ENCODE data around the gene IQGAP1.
"Not testable (repeated sequence)": the region's sequence is repeated elsewhere in the genome, so short reads cannot be mapped to it uniquely, and the experiment has no call there.

The IQGAP1 gene

DNA sequence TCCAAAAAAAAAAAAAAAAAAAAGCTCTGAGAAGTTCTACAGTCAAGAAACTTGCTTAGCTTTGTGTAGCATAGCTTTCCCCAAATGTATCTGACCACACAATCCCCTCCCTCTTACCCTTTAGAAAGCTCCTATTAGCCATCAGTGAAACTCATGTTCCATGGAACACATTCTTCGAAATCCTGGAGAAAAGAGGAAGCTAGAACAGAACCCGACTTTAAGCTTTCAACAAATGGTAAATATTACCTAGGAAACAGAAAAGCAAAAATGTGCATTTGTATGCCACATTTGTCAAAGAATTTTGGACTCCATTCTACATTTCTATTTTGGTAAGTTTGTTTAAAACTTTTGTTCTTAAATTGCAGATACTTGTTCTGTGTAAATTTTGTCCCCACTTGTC, 124.2 kb downstream of the IQGAP1 start:
- CTCF ChIA-PET = interaction anchor here (0.9 to 2.6 kb wide), 4 partner anchors 11 to 219 kb away, joined by 3 to 9 read pairs (median 4); no protein-coding TSS in a partner anchor
- Histone ChIP-seq H3K36me3 (ENCODE audit: control insufficient read depth in 4 of 4, insufficient read depth in 4 of 4, low read length in 3 of 4) (no peaks in the 10 kb centered on the region), H3K27me3 (replicated peaks in 2 of 5; ENCODE audit: control insufficient read depth in 4 of 5, insufficient read depth in 5 of 5, low read length in 4 of 5) (no peaks in the 10 kb centered on the region), H3K4me1 (ENCODE audit: control extremely low read depth in 1 of 4, control insufficient read depth in 4 of 4, insufficient read depth in 4 of 4, low read length in 3 of 4) (peaks cover 0 to 7% (median 3%) of the 10 kb centered on the region in 4 experiments), H3K4me3 (ENCODE audit: control insufficient read depth in 1 of 7, extremely low read depth in 1 of 7, insufficient read depth in 4 of 7, low read depth in 2 of 7, low read length in 6 of 7) (no peak overlapping the region), H3K27ac (ENCODE audit: insufficient read depth in 1 of 2, low read depth in 1 of 2, low read length in 2 of 2, poor library complexity in 1 of 2, severe bottlenecking in 2 of 2) (no peak overlapping the region), H3K9me3 (ENCODE audit: control extremely low read depth in 1 of 5, control insufficient read depth in 4 of 5, insufficient read depth in 2 of 5, low read depth in 1 of 5, low read length in 4 of 5) (no peaks in the 10 kb centered on the region)
- POLR2A ChIA-PET = no interaction called here
- WGBS (ENCODE audit: insufficient coverage) = no CpG with 5 or more reads among the region's 2 CpGs
- DNase-seq = peak in 2 of 3 donors; percentile 53 to 61

DNA sequence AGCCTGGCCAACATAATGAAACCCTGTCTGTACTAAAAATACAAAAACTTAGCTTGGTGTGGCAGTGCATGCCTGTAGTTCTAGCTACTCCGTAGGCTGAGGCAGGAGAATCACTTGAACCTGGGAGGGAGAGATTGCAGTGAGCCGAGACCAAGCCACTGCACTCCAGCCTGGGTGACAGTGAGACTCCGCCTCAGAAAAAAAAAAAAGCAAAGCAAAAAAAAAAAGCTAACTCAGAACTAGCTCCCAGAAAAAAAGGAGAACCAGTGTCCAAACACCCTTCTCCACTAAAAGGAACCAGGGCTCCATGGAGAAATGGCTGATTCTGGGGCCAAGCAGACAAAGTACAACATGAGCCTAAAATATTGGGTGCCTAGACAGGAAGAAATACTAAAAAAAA, 124.9 kb downstream of the IQGAP1 start:
- ChIA-PET POLR2A (no interaction called here), CTCF (interaction anchor here (1.9 to 2.6 kb wide), 2 partner anchors 12 to 14 kb away, joined by 4 to 9 read pairs; no protein-coding TSS in a partner anchor)
- no peaks in the 10 kb centered on the region for H3K27me3 ChIP-seq (replicated peaks in 2 of 5; ENCODE audit: control insufficient read depth in 4 of 5, insufficient read depth in 5 of 5, low read length in 4 of 5)
- H3K36me3 ChIP-seq (ENCODE audit: control insufficient read depth in 4 of 4, insufficient read depth in 4 of 4, low read length in 3 of 4) = no peaks in the 10 kb centered on the region
- DNase-seq = peak in 2 of 3 donors; percentile 6 to 16
- 100% methylated on average over 1 of the region's 3 CpGs for WGBS (ENCODE audit: insufficient coverage)
- H3K9me3 ChIP-seq (ENCODE audit: control extremely low read depth in 1 of 5, control insufficient read depth in 4 of 5, insufficient read depth in 2 of 5, low read depth in 1 of 5, low read length in 4 of 5) = no peaks in the 10 kb centered on the region
- peaks cover 0 to 7% (median 3%) of the 10 kb centered on the region in 4 experiments for H3K4me1 ChIP-seq (ENCODE audit: control extremely low read depth in 1 of 4, control insufficient read depth in 4 of 4, insufficient read depth in 4 of 4, low read length in 3 of 4)
- no peak overlapping the region for H3K27ac ChIP-seq (ENCODE audit: insufficient read depth in 1 of 2, low read depth in 1 of 2, low read length in 2 of 2, poor library complexity in 1 of 2, severe bottlenecking in 2 of 2)
- no peak overlapping the region for H3K4me3 ChIP-seq (ENCODE audit: control insufficient read depth in 1 of 7, extremely low read depth in 1 of 7, insufficient read depth in 4 of 7, low read depth in 2 of 7, low read length in 6 of 7)

DNA sequence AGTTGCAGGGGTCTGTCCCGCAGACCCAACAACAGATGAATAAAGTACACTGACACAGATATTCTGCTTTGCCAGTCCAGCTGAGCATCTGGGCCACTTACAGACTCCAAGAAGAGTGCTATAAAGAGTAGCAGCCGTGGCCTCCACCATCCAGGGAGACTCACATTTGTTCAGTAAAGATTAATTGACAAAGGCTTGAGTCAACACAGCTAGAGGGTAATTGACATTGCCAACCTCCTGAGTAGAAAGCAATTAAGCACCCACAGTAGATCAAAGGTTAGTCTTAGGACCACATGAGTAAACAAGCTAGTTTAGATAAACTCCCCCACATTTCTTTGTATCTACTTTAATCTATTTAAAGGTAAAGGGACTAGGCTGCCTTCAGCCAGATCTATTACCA, 125.4 kb downstream of the IQGAP1 start:
- no peak overlapping the region for H3K4me3 ChIP-seq (ENCODE audit: control insufficient read depth in 1 of 7, extremely low read depth in 1 of 7, insufficient read depth in 4 of 7, low read depth in 2 of 7, low read length in 6 of 7)
- no peaks in the 10 kb centered on the region for H3K27me3 ChIP-seq (replicated peaks in 2 of 5; ENCODE audit: control insufficient read depth in 4 of 5, insufficient read depth in 5 of 5, low read length in 4 of 5)
- 100% methylated on average over 2 of the region's 2 CpGs for WGBS (ENCODE audit: insufficient coverage)
- no peak overlapping the region for H3K27ac ChIP-seq (ENCODE audit: insufficient read depth in 1 of 2, low read depth in 1 of 2, low read length in 2 of 2, poor library complexity in 1 of 2, severe bottlenecking in 2 of 2)
- no peak for DNase-seq
- H3K4me1 ChIP-seq (ENCODE audit: control extremely low read depth in 1 of 4, control insufficient read depth in 4 of 4, insufficient read depth in 4 of 4, low read length in 3 of 4) = peaks cover 0 to 7% (median 3%) of the 10 kb centered on the region in 4 experiments
- H3K9me3 ChIP-seq (ENCODE audit: control extremely low read depth in 1 of 5, control insufficient read depth in 4 of 5, insufficient read depth in 2 of 5, low read depth in 1 of 5, low read length in 4 of 5) = no peaks in the 10 kb centered on the region
- no peaks in the 10 kb centered on the region for H3K36me3 ChIP-seq (ENCODE audit: control insufficient read depth in 4 of 4, insufficient read depth in 4 of 4, low read length in 3 of 4)
- ChIA-PET CTCF (interaction anchor here (1.9 to 2.6 kb wide), 2 partner anchors 12 to 14 kb away, joined by 4 to 9 read pairs; no protein-coding TSS in a partner anchor), POLR2A (no interaction called here)

DNA sequence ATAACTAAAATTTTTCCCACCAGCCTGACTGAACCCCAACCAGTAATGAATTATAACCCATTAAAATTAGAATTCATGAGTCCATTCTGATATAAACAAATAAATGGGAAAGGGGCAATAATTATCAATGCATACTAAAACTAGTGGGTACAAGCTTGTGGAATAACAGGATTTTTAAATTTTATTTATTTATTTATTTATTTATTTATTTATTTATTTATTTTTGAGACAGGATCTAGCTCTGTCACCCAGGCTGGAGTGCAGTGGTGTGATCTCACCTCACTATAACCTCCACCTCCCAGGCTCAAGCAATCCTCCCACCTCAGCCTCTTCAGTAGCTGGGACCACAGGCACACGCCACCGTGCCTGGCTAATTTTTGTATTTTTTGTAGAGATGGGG, 125.9 kb downstream of the IQGAP1 start:
- WGBS (ENCODE audit: insufficient coverage) = no CpG with 5 or more reads among the region's 2 CpGs
- not testable (repeated sequence) for H3K27ac ChIP-seq (ENCODE audit: insufficient read depth in 1 of 2, low read depth in 1 of 2, low read length in 2 of 2, poor library complexity in 1 of 2, severe bottlenecking in 2 of 2); H3K4me1 ChIP-seq (ENCODE audit: control extremely low read depth in 1 of 4, control insufficient read depth in 4 of 4, insufficient read depth in 4 of 4, low read length in 3 of 4)

DNA sequence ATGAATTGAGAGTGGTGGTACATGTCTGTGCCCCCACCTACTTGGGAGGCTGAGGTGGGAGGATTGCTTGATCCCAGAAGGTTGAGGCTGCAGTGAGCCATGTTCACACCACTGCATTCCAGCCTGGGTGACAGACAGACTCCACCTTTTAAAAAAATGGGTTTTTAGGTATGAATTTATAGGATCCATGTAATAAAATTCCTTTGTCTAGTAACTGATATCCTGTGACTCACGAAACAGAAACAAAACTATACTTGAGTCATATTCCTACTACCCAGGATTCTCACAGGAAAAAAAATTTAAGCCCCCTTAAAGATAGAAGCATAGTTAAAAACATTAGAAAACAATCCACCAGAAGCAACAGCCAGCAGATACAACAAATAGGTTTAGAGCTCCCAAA, 131.6 kb downstream of the IQGAP1 start:
- POLR2A ChIA-PET = no interaction called here
- DNase-seq = no peak
- no peaks in the 10 kb centered on the region for H3K36me3 ChIP-seq (ENCODE audit: control insufficient read depth in 4 of 4, insufficient read depth in 4 of 4, low read length in 3 of 4)
- CTCF ChIA-PET = no interaction called here
- H3K9me3 ChIP-seq (ENCODE audit: control extremely low read depth in 1 of 5, control insufficient read depth in 4 of 5, insufficient read depth in 2 of 5, low read depth in 1 of 5, low read length in 4 of 5) = no peaks in the 10 kb centered on the region
- no peak overlapping the region for H3K27ac ChIP-seq (ENCODE audit: insufficient read depth in 1 of 2, low read depth in 1 of 2, low read length in 2 of 2, poor library complexity in 1 of 2, severe bottlenecking in 2 of 2)
- no CpG with 5 or more reads among the region's 1 CpG for WGBS (ENCODE audit: insufficient coverage)
- peaks cover 0 to 6% (median 0%) of the 10 kb centered on the region in 4 experiments for H3K4me1 ChIP-seq (ENCODE audit: control extremely low read depth in 1 of 4, control insufficient read depth in 4 of 4, insufficient read depth in 4 of 4, low read length in 3 of 4)
- H3K4me3 ChIP-seq (ENCODE audit: control insufficient read depth in 1 of 7, extremely low read depth in 1 of 7, insufficient read depth in 4 of 7, low read depth in 2 of 7, low read length in 6 of 7) = no peak overlapping the region
- H3K27me3 ChIP-seq (replicated peaks in 2 of 5; ENCODE audit: control insufficient read depth in 4 of 5, insufficient read depth in 5 of 5, low read length in 4 of 5) = no peaks in the 10 kb centered on the region

More for the DNA sequence above, 125.9 kb downstream of the IQGAP1 start:
- DNase-seq; H3K9me3 ChIP-seq (ENCODE audit: control extremely low read depth in 1 of 5, control insufficient read depth in 4 of 5, insufficient read depth in 2 of 5, low read depth in 1 of 5, low read length in 4 of 5); H3K4me3 ChIP-seq (ENCODE audit: control insufficient read depth in 1 of 7, extremely low read depth in 1 of 7, insufficient read depth in 4 of 7, low read depth in 2 of 7, low read length in 6 of 7); H3K36me3 ChIP-seq (ENCODE audit: control insufficient read depth in 4 of 4, insufficient read depth in 4 of 4, low read length in 3 of 4); POLR2A ChIA-PET; H3K27me3 ChIP-seq (replicated peaks in 2 of 5; ENCODE audit: control insufficient read depth in 4 of 5, insufficient read depth in 5 of 5, low read length in 4 of 5): not testable (repeated sequence)
- CTCF ChIA-PET = interaction anchor here (2.6 kb wide), 1 partner anchor 13 kb away, joined by 9 read pairs; no protein-coding TSS in a partner anchor

DNA sequence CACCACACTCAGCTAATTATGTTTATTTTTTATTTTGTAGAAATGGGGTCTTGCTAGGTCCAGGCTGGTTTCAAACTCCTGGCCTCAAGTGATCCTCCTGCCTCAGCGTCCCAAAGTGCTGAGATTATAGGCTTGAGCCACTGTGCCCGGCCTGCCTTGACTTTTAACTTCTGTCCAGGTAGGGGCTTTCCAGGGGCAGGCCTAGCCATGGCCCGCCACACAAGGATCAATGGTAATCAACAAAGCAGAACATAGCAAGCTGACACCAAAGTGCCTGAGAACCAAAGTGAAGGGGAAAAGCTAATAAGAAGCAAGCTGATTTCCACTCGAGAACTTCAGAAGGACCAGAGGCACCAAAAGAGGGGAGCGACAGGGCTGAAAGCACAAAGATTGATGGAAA, 132.3 kb downstream of the IQGAP1 start:
- Histone ChIP-seq H3K27me3 (replicated peaks in 2 of 5; ENCODE audit: control insufficient read depth in 4 of 5, insufficient read depth in 5 of 5, low read length in 4 of 5) (no peaks in the 10 kb centered on the region), H3K4me3 (ENCODE audit: control insufficient read depth in 1 of 7, extremely low read depth in 1 of 7, insufficient read depth in 4 of 7, low read depth in 2 of 7, low read length in 6 of 7) (no peak overlapping the region), H3K36me3 (ENCODE audit: control insufficient read depth in 4 of 4, insufficient read depth in 4 of 4, low read length in 3 of 4) (no peaks in the 10 kb centered on the region), H3K9me3 (ENCODE audit: control extremely low read depth in 1 of 5, control insufficient read depth in 4 of 5, insufficient read depth in 2 of 5, low read depth in 1 of 5, low read length in 4 of 5) (no peaks in the 10 kb centered on the region), H3K4me1 (ENCODE audit: control extremely low read depth in 1 of 4, control insufficient read depth in 4 of 4, insufficient read depth in 4 of 4, low read length in 3 of 4) (peaks cover 0 to 6% (median 0%) of the 10 kb centered on the region in 4 experiments), H3K27ac (ENCODE audit: insufficient read depth in 1 of 2, low read depth in 1 of 2, low read length in 2 of 2, poor library complexity in 1 of 2, severe bottlenecking in 2 of 2) (no peak overlapping the region)
- POLR2A ChIA-PET = no interaction called here
- no peak for DNase-seq
- CTCF ChIA-PET = no interaction called here
- WGBS (ENCODE audit: insufficient coverage) = 87% methylated on average over 5 of the region's 5 CpGs

DNA sequence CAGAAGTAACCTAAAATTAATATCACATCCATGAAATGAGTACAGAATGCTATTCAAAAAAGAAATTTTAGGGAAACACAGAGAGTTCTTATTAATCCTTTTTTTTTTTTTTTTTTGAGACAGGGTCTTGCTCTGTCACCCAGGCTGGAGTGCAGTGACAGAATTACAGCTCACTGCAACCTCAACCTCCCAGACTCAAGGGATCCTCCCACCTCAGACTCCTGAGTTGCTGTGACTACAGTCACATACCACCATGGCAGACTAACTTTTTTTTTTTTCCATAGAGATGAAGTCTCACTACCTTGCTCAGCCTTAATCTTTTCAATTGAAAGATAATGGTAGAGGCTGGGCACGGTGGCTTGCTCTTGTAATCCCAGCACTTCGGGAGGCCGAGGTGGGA, 135.3 kb downstream of the IQGAP1 start:
- ChIA-PET CTCF (interaction anchor here (0.6 to 0.9 kb wide), 3 partner anchors 12 to 375 kb away, joined by 3 read pairs; no protein-coding TSS in a partner anchor), POLR2A (no interaction called here)
- Histone ChIP-seq H3K36me3 (ENCODE audit: control insufficient read depth in 4 of 4, insufficient read depth in 4 of 4, low read length in 3 of 4) (no peaks in the 10 kb centered on the region), H3K4me3 (ENCODE audit: control insufficient read depth in 1 of 7, extremely low read depth in 1 of 7, insufficient read depth in 4 of 7, low read depth in 2 of 7, low read length in 6 of 7) (no peak overlapping the region), H3K27me3 (replicated peaks in 2 of 5; ENCODE audit: control insufficient read depth in 4 of 5, insufficient read depth in 5 of 5, low read length in 4 of 5) (no peaks in the 10 kb centered on the region), H3K27ac (ENCODE audit: insufficient read depth in 1 of 2, low read depth in 1 of 2, low read length in 2 of 2, poor library complexity in 1 of 2, severe bottlenecking in 2 of 2) (no peak overlapping the region), H3K4me1 (ENCODE audit: control extremely low read depth in 1 of 4, control insufficient read depth in 4 of 4, insufficient read depth in 4 of 4, low read length in 3 of 4) (no peaks in the 10 kb centered on the region), H3K9me3 (ENCODE audit: control extremely low read depth in 1 of 5, control insufficient read depth in 4 of 5, insufficient read depth in 2 of 5, low read depth in 1 of 5, low read length in 4 of 5) (no peaks in the 10 kb centered on the region)
- no peak for DNase-seq
- WGBS (ENCODE audit: insufficient coverage) = 94% methylated on average over 3 of the region's 3 CpGs
